ENCODE data around the gene SHISA6.
A peak's percentile ranks its signal among the peaks of the same experiment; 100 is the strongest.
"Not testable (repeated sequence)": the region's sequence is repeated elsewhere in the genome, so short reads cannot be mapped to it uniquely, and the experiment has no call there.

The SHISA6 gene

GRCh38 chr17:11267999-11268575 lies 27.1 kb downstream of the SHISA6 start:
- no peak for DNase-seq (ENCODE audit: low spot score)

- no peak for DNase-seq (ENCODE audit: low spot score)
These were observed 28.2 kb downstream of the SHISA6 start for GRCh38 chr17:11269210-11269609.

- no peak for DNase-seq (ENCODE audit: low spot score)
These were observed 31.2 kb downstream of the SHISA6 start for GRCh38 chr17:11272191-11272590.

- DNase-seq (ENCODE audit: low spot score) = no peak
These were observed 32.6 kb downstream of the SHISA6 start for GRCh38 chr17:11273596-11273995.

- no peak for DNase-seq (ENCODE audit: low spot score)
These were observed 33.1 kb downstream of the SHISA6 start for GRCh38 chr17:11274106-11274505.

- no peak for DNase-seq (ENCODE audit: low spot score)
These were observed 35.5 kb downstream of the SHISA6 start for GRCh38 chr17:11276486-11276885.

GRCh38 chr17:11278186-11278991 lies 37.4 kb downstream of the SHISA6 start:
- DNase-seq (ENCODE audit: low spot score) = no peak

GRCh38 chr17:11278992-11279270 lies 37.9 kb downstream of the SHISA6 start:
- DNase-seq (ENCODE audit: low spot score) = no peak

- no peak for DNase-seq (ENCODE audit: low spot score)
These were observed 38.8 kb downstream of the SHISA6 start for GRCh38 chr17:11279776-11280344.

GRCh38 chr17:11282586-11282985 lies 41.6 kb downstream of the SHISA6 start:
- DNase-seq (ENCODE audit: low spot score) = no peak

- DNase-seq (ENCODE audit: low spot score) = no peak
These were observed 43.8 kb downstream of the SHISA6 start for GRCh38 chr17:11284811-11285210.

- DNase-seq (ENCODE audit: low spot score) = no peak
These were observed 44.9 kb downstream of the SHISA6 start for GRCh38 chr17:11285946-11286345.

GRCh38 chr17:11287791-11288190 lies 46.8 kb downstream of the SHISA6 start:
- no peak for DNase-seq (ENCODE audit: low spot score)

- no peak for DNase-seq (ENCODE audit: low spot score)
These were observed 49.8 kb downstream of the SHISA6 start for GRCh38 chr17:11290814-11291213.

GRCh38 chr17:11292491-11292890 lies 51.5 kb downstream of the SHISA6 start:
- DNase-seq (ENCODE audit: low spot score) = no peak

- no peak for DNase-seq (ENCODE audit: low spot score)
These were observed 52.5 kb downstream of the SHISA6 start for GRCh38 chr17:11293480-11293879.

- DNase-seq (ENCODE audit: low spot score) = no peak
These were observed 53.8 kb downstream of the SHISA6 start for GRCh38 chr17:11294826-11295225.

GRCh38 chr17:11296994-11297393 lies 56.0 kb downstream of the SHISA6 start:
- DNase-seq (ENCODE audit: low spot score) = peak; percentile 20

- no peak for DNase-seq (ENCODE audit: low spot score)
These were observed 57.4 kb downstream of the SHISA6 start for GRCh38 chr17:11298401-11298800.

GRCh38 chr17:11300201-11300600 lies 59.2 kb downstream of the SHISA6 start:
- no peak for DNase-seq (ENCODE audit: low spot score)

GRCh38 chr17:11300738-11301137 lies 59.7 kb downstream of the SHISA6 start:
- no peak for DNase-seq (ENCODE audit: low spot score)

- DNase-seq (ENCODE audit: low spot score) = not testable (repeated sequence)
These were observed 60.9 kb downstream of the SHISA6 start for GRCh38 chr17:11301874-11302273.

- DNase-seq (ENCODE audit: low spot score) = no peak
These were observed 61.6 kb downstream of the SHISA6 start for GRCh38 chr17:11302401-11303186.
